ENCODE measurements around the gene ACTG1.

The ACTG1 gene

GRCh38 chr17:81487089-81487486, 25.5 kb downstream of the ACTG1 start:
- Histone ChIP-seq H3K27ac (no peak overlapping the region), H3K4me3 (peak overlapping the region in 2 of 7 experiments; percentile 29 to 48)

- Histone ChIP-seq H3K27ac (no peak overlapping the region), H3K4me3 (no peak overlapping the region)
These were observed 26.3 kb downstream of the ACTG1 start for GRCh38 chr17:81486199-81486810.

GRCh38 chr17:81484195-81484979, 28.2 kb downstream of the ACTG1 start:
- H3K27ac ChIP-seq, result peak overlapping the region in 2 of 21 experiments; percentile 7 to 25

GRCh38 chr17:81483862-81484194, 28.8 kb downstream of the ACTG1 start:
- Histone ChIP-seq H3K27ac (peak overlapping the region in 1 of 21 experiments; percentile 7), H3K4me3 (peak overlapping the region in 6 of 7 experiments; percentile 17 to 41 (median 28))

More at GRCh38 chr17:81484195-81484979, 28.2 kb downstream of the ACTG1 start:
- peak overlapping the region in 6 of 7 experiments; percentile 17 to 41 (median 28) for H3K4me3 ChIP-seq

- H3K4me3 ChIP-seq, result peak overlapping the region in 2 of 7 experiments; percentile 17 to 23
- H3K27ac ChIP-seq, result no peak overlapping the region
These were observed 29.3 kb downstream of the ACTG1 start for GRCh38 chr17:81483085-81483861.

- H3K27ac ChIP-seq, result no peak overlapping the region
- H3K4me3 ChIP-seq, result no peak overlapping the region
These were observed 29.9 kb downstream of the ACTG1 start for GRCh38 chr17:81482673-81483072.

- peak overlapping the region in 1 of 21 experiments; percentile 78 for H3K27ac ChIP-seq
These were observed 30.6 kb downstream of the ACTG1 start for GRCh38 chr17:81481815-81482505.

GRCh38 chr17:81481073-81481799, 31.4 kb downstream of the ACTG1 start:
- peak overlapping the region in 1 of 21 experiments; percentile 78 for H3K27ac ChIP-seq
- H3K4me3 ChIP-seq, result peak overlapping the region; percentile 3 to 34 (median 23)

More at GRCh38 chr17:81481815-81482505, 30.6 kb downstream of the ACTG1 start:
- peak overlapping the region; percentile 3 to 34 (median 23) for H3K4me3 ChIP-seq

- H3K27ac ChIP-seq, result no peak overlapping the region
- H3K4me3 ChIP-seq, result peak overlapping the region in 1 of 7 experiments; percentile 34
These were observed 32.2 kb downstream of the ACTG1 start for GRCh38 chr17:81480140-81481072.

GRCh38 chr17:81479175-81480071, 33.2 kb downstream of the ACTG1 start:
- H3K27ac ChIP-seq, result peak overlapping the region in 1 of 21 experiments; percentile 11
- H3K4me3 ChIP-seq, result no peak overlapping the region

- Histone ChIP-seq H3K27ac (no peak overlapping the region), H3K4me3 (no peak overlapping the region)
These were observed 34.5 kb downstream of the ACTG1 start for GRCh38 chr17:81478119-81478518.

- Histone ChIP-seq H3K27ac (no peak overlapping the region), H3K4me3 (no peak overlapping the region)
These were observed 35.4 kb downstream of the ACTG1 start for GRCh38 chr17:81477173-81477572.

- no peak overlapping the region for H3K27ac ChIP-seq
- H3K4me3 ChIP-seq, result no peak overlapping the region
These were observed 36.0 kb downstream of the ACTG1 start for GRCh38 chr17:81476635-81477034.

- H3K27ac ChIP-seq, result no peak overlapping the region
- no peak overlapping the region for H3K4me3 ChIP-seq
These were observed 36.5 kb downstream of the ACTG1 start for GRCh38 chr17:81476097-81476496.

- Histone ChIP-seq H3K4me3 (no peak overlapping the region), H3K27ac (no peak overlapping the region)
These were observed 37.6 kb downstream of the ACTG1 start for GRCh38 chr17:81474958-81475357.

- H3K4me3 ChIP-seq, result no peak overlapping the region
- no peak overlapping the region for H3K27ac ChIP-seq
These were observed 39.6 kb downstream of the ACTG1 start for GRCh38 chr17:81473019-81473418.
